Esophagus muscularis mucosa (tissue), 4 donors: Measurements from ENCODE around the gene TRIM74.
"Not testable (repeated sequence)": the region's sequence is repeated elsewhere in the genome, so short reads cannot be mapped to it uniquely, and the experiment has no call there.

ENCODE experiments used
- EP300 ChIP-seq: sonication (generic); formaldehyde crosslinking; IDR thresholded peaks from one replicate; pipeline ENCODE4 v1.6.1; 2017; ENCODE audit warnings: antibody characterized with exemption
- POLR2A ChIP-seq: fragments of 450-650 bp; IDR thresholded peaks from one replicate; pipeline ENCODE4 v1.6.1; 2017; ENCODE audit warnings: antibody characterized with exemption, moderate library complexity, mild to moderate bottlenecking, low read depth
- POLR2AphosphoS5 ChIP-seq, 2 donors: sonication (generic); formaldehyde crosslinking; IDR thresholded peaks; one replicate each; pipeline ENCODE4 v1.6.1; 2017; ENCODE audit warnings: antibody characterized with exemption in 2 of 2
- TF ChIP-seq, protein P1 (sequence below), 3 experiments: fragments of 200-600 bp in 2 of 3; fragments of 450-650 bp in 1 of 3; sonication (generic) in 2 of 3; IDR thresholded peaks; one replicate each; pipeline ENCODE4 v1.5.1; 2017 to 2019; ENCODE audit warnings: antibody characterized with exemption in 3 of 3, mild to moderate bottlenecking in 2 of 3, moderate library complexity in 1 of 3

DNA sequence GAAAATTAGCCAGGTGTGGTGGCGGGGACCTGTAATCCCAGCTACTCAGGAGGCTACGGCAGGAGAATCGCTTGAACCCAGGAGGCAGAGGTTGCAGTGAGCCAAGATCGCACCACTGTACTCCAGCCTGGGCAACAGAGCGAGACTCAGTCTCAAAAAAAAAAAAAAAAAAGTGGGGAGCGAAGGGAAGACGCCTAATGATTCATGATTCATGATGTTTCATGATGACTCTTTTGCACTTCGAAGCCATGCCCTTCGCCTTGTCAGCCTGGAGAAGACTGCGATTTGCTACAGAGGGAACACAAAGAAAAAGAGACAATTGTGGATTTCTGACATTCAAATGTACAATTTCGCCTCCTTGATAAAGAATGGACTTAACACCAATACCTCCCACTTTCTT lies 12.8 kb upstream of the TRIM74 start:
- TF ChIP-seq, protein P1, sequence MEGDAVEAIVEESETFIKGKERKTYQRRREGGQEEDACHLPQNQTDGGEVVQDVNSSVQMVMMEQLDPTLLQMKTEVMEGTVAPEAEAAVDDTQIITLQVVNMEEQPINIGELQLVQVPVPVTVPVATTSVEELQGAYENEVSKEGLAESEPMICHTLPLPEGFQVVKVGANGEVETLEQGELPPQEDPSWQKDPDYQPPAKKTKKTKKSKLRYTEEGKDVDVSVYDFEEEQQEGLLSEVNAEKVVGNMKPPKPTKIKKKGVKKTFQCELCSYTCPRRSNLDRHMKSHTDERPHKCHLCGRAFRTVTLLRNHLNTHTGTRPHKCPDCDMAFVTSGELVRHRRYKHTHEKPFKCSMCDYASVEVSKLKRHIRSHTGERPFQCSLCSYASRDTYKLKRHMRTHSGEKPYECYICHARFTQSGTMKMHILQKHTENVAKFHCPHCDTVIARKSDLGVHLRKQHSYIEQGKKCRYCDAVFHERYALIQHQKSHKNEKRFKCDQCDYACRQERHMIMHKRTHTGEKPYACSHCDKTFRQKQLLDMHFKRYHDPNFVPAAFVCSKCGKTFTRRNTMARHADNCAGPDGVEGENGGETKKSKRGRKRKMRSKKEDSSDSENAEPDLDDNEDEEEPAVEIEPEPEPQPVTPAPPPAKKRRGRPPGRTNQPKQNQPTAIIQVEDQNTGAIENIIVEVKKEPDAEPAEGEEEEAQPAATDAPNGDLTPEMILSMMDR (IDR thresholded peaks at IDR 0.05) = not testable (repeated sequence)
- TF ChIP-seq POLR2AphosphoS5 (IDR thresholded peaks at IDR 0.05); POLR2A; EP300: not testable (repeated sequence)
